DOHH2 (cell line): ENCODE measurements around the gene PARP4.
"Not testable (repeated sequence)": the region's sequence is repeated elsewhere in the genome, so short reads cannot be mapped to it uniquely, and the experiment has no call there.

Source experiments
- EZH2phosphoT487 ChIP-seq: fragments of 200-600 bp; sonication (generic); IDR thresholded peaks from 2 replicates; pipeline ENCODE4 v1.6.1; 2017; ENCODE audit warnings: borderline replicate concordance, mild to moderate bottlenecking, antibody characterized with exemption, low read length, moderate library complexity, mixed read lengths
- TF ChIP-seq, protein P1 (sequence below): fragments of 200-600 bp; sonication (generic); IDR thresholded peaks from one replicate; pipeline ENCODE4 v1.5.1; 2014; ENCODE audit warnings: antibody characterized with exemption, mild to moderate bottlenecking, low read depth, low read length; ENCODE audit not compliant: poor library complexity, severe bottlenecking

- TF ChIP-seq, protein P1, sequence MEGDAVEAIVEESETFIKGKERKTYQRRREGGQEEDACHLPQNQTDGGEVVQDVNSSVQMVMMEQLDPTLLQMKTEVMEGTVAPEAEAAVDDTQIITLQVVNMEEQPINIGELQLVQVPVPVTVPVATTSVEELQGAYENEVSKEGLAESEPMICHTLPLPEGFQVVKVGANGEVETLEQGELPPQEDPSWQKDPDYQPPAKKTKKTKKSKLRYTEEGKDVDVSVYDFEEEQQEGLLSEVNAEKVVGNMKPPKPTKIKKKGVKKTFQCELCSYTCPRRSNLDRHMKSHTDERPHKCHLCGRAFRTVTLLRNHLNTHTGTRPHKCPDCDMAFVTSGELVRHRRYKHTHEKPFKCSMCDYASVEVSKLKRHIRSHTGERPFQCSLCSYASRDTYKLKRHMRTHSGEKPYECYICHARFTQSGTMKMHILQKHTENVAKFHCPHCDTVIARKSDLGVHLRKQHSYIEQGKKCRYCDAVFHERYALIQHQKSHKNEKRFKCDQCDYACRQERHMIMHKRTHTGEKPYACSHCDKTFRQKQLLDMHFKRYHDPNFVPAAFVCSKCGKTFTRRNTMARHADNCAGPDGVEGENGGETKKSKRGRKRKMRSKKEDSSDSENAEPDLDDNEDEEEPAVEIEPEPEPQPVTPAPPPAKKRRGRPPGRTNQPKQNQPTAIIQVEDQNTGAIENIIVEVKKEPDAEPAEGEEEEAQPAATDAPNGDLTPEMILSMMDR = not testable (repeated sequence)
- not testable (repeated sequence) for TF ChIP-seq EZH2phosphoT487
Measured at GRCh38 chr13:24541476-24542352, 29.1 kb upstream of the PARP4 start.
